WTC11 (cell line): ENCODE results near the gene SLCO4C1. TPM values are rescaled to one million over a fixed set of nuclear protein-coding genes. Genes with fewer than 3 reads are reported as not detected.

Experiments
- ATAC-seq: fragments of 200-7000 bp; cut with Tn5 transposase; 2 replicates; pipeline ENCODE4 v1.10.0; 2021; ENCODE audit warnings: mild to moderate bottlenecking, moderate library complexity
- CTCF ChIA-PET: fragments of 300-600 bp; sonication (Branson Sonifier 250); formaldehyde crosslinking; loops from one replicate; lab custom pipeline; 2021; ENCODE audit warnings: antibody characterized with exemption; lab: Charles Lee
- POLR2A ChIA-PET: fragments of 350-600 bp; sonication (Branson Sonifier 250); formaldehyde crosslinking; loops from one replicate; lab custom pipeline; 2021; ENCODE audit warnings: antibody characterized with exemption; lab: Charles Lee
- DNase-seq: peaks from one replicate; pipeline ENCODE4 v3.0.0; 2021; ENCODE audit warnings: low spot score
- H3K27ac Mint-ChIP-seq: 2 replicates; pipeline ENCODE4 v1.8.0; 2021; ENCODE audit warnings: mixed read lengths
- H3K27me3 Mint-ChIP-seq: 2 replicates; pipeline ENCODE4 v1.8.0; 2021; ENCODE audit warnings: low read depth, mild to moderate bottlenecking, moderate library complexity, mixed read lengths
- H3K36me3 Mint-ChIP-seq: 2 replicates; pipeline ENCODE4 v1.8.0; 2021; ENCODE audit warnings: mixed read lengths
- H3K4me1 Mint-ChIP-seq: 2 replicates; pipeline ENCODE4 v1.8.0; 2022; ENCODE audit warnings: mixed read lengths
- H3K4me3 Mint-ChIP-seq: 2 replicates; pipeline ENCODE4 v1.8.0; 2021; ENCODE audit warnings: mild to moderate bottlenecking, moderate library complexity, mixed read lengths
- H3K9me3 Mint-ChIP-seq: 2 replicates; pipeline ENCODE4 v1.8.0; 2021; ENCODE audit warnings: mixed read lengths
- JUN ChIP-seq: sonication (generic); formaldehyde crosslinking; IDR thresholded peaks from 2 replicates; pipeline ENCODE4 v1.8.0; 2023; ENCODE audit warnings: mild to moderate bottlenecking, missing genetic modification reagents
- KAT7 ChIP-seq: sonication (generic); formaldehyde crosslinking; IDR thresholded peaks from 2 replicates; pipeline ENCODE4 v1.8.1; 2023; ENCODE audit warnings: missing genetic modification reagents, mild to moderate bottlenecking, borderline replicate concordance
- NR1H2 ChIP-seq: sonication (generic); formaldehyde crosslinking; IDR thresholded peaks from 2 replicates; pipeline ENCODE4 v1.9.0; 2021; ENCODE audit warnings: mild to moderate bottlenecking, moderate library complexity, missing genetic modification reagents
- NR3C1 ChIP-seq: sonication (generic); formaldehyde crosslinking; conservative IDR thresholded peaks from 2 replicates; pipeline ENCODE4 v1.8.1; 2023; ENCODE audit warnings: low read depth, mild to moderate bottlenecking, missing genetic modification reagents
- OVOL2 ChIP-seq: fragments of 250-450 bp; sonication (Bioruptor Pico); IDR thresholded peaks from 2 replicates; pipeline ENCODE4 v1.9.0; 2021; ENCODE audit warnings: mild to moderate bottlenecking, borderline replicate concordance
- RELA ChIP-seq: sonication (generic); formaldehyde crosslinking; IDR thresholded peaks from 2 replicates; pipeline ENCODE4 v1.8.1; 2022; ENCODE audit warnings: missing genetic modification reagents, mild to moderate bottlenecking, borderline replicate concordance
- RORB ChIP-seq: fragments of 250-450 bp; sonication (Bioruptor Pico); IDR thresholded peaks from 2 replicates; pipeline ENCODE4 v1.9.0; 2021; ENCODE audit warnings: mild to moderate bottlenecking
- SMAD3 ChIP-seq: sonication (generic); formaldehyde crosslinking; IDR thresholded peaks from 2 replicates; pipeline ENCODE4 v1.8.0; 2022; ENCODE audit warnings: missing genetic modification reagents, mild to moderate bottlenecking, borderline replicate concordance
- TCF7 ChIP-seq: sonication (generic); formaldehyde crosslinking; IDR thresholded peaks from 2 replicates; pipeline ENCODE4 v1.8.0; 2022; ENCODE audit warnings: mild to moderate bottlenecking, low read depth, missing genetic modification reagents, moderate library complexity
- ZNF317 ChIP-seq: sonication (generic); formaldehyde crosslinking; IDR thresholded peaks from 2 replicates; pipeline ENCODE4 v1.8.1; 2023; ENCODE audit warnings: low read depth, mild to moderate bottlenecking, moderate library complexity, missing genetic modification reagents, borderline replicate concordance
- total RNA-seq: library from RNA; stranded (reverse); gene quantifications from 3 replicates; pipeline ENCODE4 v1.2.3, GENCODE V29; 2021
- TF ChIP-seq, protein P1 (sequence below): sonication (generic); formaldehyde crosslinking; IDR thresholded peaks from 2 replicates; pipeline ENCODE4 v1.8.1; 2023; ENCODE audit warnings: mild to moderate bottlenecking, missing genetic modification reagents, moderate library complexity
- TF ChIP-seq, protein P2 (sequence below): fragments of 250-450 bp; sonication (Bioruptor Pico); IDR thresholded peaks from 2 replicates; pipeline ENCODE4 v1.8.0; 2021; ENCODE audit warnings: mild to moderate bottlenecking
- TF ChIP-seq, protein P3 (sequence below): sonication (generic); formaldehyde crosslinking; IDR thresholded peaks from 2 replicates; pipeline ENCODE4 v1.8.0; 2022; ENCODE audit warnings: mild to moderate bottlenecking, missing genetic modification reagents
- TF ChIP-seq, protein P4 (sequence below): sonication (generic); formaldehyde crosslinking; IDR thresholded peaks from 2 replicates; pipeline ENCODE4 v1.8.1; 2022; ENCODE audit warnings: mild to moderate bottlenecking, moderate library complexity, missing genetic modification reagents
- TF ChIP-seq, protein P5 (sequence below): sonication (generic); formaldehyde crosslinking; conservative IDR thresholded peaks from 2 replicates; pipeline ENCODE4 v1.8.1; 2023; ENCODE audit warnings: mild to moderate bottlenecking, low read depth, missing genetic modification reagents, moderate library complexity
- TF ChIP-seq, protein P6 (sequence below): fragments of 250-450 bp; sonication (Bioruptor Pico); IDR thresholded peaks from 2 replicates; pipeline ENCODE4 v2.1.2; 2022; ENCODE audit warnings: mild to moderate bottlenecking, moderate library complexity
- TF ChIP-seq, protein P7 (sequence below): fragments of 250-450 bp; sonication (Bioruptor Pico); IDR thresholded peaks from 2 replicates; pipeline ENCODE4 v1.9.0; 2021; ENCODE audit warnings: mild to moderate bottlenecking, borderline replicate concordance
- TF ChIP-seq, protein P8 (sequence below): sonication (generic); formaldehyde crosslinking; IDR thresholded peaks from 2 replicates; pipeline ENCODE4 v1.8.1; 2023; ENCODE audit warnings: mild to moderate bottlenecking, missing genetic modification reagents

SLCO4C1 gene
- total RNA-seq, 1 experiment from 2014 or later, result 5.4 TPM

DNA sequence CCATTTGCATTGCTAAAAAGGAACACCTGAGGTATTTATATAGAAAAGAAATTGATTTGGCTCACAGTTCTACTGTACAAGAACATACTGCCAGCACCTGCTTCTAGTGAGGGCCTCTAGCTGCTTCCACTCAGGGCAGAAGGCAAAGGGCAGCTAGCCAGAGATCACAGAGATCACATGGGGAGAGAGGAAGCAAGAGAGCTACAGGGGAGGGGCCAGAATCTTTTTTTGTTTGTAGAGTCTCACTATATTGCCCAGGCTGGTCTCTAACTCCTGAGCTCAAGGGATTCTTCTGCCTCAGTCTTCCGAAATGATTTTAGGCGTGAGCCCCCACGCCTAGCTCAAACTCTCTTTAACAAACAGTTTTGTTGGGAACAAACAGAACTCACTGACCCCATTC is 6.1 kb downstream of the SLCO4C1 start:
- POLR2A ChIA-PET, result no interaction called here
- ATAC-seq, result no peak
- Mint-ChIP-seq H3K27me3 (no peaks in the 10 kb centered on the region), H3K27ac (no peak overlapping the region), H3K9me3 (no peaks in the 10 kb centered on the region), H3K36me3 (peaks cover 3% of the 10 kb centered on the region; the same call in 1 of the 2 replicates), H3K4me3 (no peak overlapping the region), H3K4me1 (peaks cover 23% of the 10 kb centered on the region)
- CTCF ChIA-PET, result no interaction called here
- no peak for DNase-seq
- TF ChIP-seq TCF7 (CRISPR knock-in tag) (no peak), RORB (CRISPR knock-in tag) (no peak), OVOL2 (CRISPR knock-in tag) (no peak), NR1H2 (CRISPR knock-in tag) (no peak), RELA (no peak), NR3C1 (CRISPR knock-in tag) (no peak), KAT7 (CRISPR knock-in tag) (no peak), SMAD3 (CRISPR knock-in tag) (no peak), ZNF317 (CRISPR knock-in tag) (no peak)
- TF ChIP-seq, protein P1, sequence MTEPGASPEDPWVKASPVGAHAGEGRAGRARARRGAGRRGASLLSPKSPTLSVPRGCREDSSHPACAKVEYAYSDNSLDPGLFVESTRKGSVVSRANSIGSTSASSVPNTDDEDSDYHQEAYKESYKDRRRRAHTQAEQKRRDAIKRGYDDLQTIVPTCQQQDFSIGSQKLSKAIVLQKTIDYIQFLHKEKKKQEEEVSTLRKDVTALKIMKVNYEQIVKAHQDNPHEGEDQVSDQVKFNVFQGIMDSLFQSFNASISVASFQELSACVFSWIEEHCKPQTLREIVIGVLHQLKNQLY, result no peak
- TF ChIP-seq, protein P2, sequence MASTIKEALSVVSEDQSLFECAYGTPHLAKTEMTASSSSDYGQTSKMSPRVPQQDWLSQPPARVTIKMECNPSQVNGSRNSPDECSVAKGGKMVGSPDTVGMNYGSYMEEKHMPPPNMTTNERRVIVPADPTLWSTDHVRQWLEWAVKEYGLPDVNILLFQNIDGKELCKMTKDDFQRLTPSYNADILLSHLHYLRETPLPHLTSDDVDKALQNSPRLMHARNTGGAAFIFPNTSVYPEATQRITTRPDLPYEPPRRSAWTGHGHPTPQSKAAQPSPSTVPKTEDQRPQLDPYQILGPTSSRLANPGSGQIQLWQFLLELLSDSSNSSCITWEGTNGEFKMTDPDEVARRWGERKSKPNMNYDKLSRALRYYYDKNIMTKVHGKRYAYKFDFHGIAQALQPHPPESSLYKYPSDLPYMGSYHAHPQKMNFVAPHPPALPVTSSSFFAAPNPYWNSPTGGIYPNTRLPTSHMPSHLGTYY (CRISPR knock-in tag), result no peak
- TF ChIP-seq, protein P3, sequence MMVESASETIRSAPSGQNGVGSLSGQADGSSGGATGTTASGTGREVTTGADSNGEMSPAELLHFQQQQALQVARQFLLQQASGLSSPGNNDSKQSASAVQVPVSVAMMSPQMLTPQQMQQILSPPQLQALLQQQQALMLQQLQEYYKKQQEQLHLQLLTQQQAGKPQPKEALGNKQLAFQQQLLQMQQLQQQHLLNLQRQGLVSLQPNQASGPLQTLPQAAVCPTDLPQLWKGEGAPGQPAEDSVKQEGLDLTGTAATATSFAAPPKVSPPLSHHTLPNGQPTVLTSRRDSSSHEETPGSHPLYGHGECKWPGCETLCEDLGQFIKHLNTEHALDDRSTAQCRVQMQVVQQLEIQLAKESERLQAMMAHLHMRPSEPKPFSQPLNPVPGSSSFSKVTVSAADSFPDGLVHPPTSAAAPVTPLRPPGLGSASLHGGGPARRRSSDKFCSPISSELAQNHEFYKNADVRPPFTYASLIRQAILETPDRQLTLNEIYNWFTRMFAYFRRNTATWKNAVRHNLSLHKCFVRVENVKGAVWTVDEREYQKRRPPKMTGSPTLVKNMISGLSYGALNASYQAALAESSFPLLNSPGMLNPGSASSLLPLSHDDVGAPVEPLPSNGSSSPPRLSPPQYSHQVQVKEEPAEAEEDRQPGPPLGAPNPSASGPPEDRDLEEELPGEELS, result no peak
- TF ChIP-seq, protein P4, sequence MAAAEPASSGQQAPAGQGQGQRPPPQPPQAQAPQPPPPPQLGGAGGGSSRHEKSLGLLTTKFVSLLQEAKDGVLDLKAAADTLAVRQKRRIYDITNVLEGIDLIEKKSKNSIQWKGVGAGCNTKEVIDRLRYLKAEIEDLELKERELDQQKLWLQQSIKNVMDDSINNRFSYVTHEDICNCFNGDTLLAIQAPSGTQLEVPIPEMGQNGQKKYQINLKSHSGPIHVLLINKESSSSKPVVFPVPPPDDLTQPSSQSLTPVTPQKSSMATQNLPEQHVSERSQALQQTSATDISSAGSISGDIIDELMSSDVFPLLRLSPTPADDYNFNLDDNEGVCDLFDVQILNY (CRISPR knock-in tag), result no peak
- TF ChIP-seq, protein P5, sequence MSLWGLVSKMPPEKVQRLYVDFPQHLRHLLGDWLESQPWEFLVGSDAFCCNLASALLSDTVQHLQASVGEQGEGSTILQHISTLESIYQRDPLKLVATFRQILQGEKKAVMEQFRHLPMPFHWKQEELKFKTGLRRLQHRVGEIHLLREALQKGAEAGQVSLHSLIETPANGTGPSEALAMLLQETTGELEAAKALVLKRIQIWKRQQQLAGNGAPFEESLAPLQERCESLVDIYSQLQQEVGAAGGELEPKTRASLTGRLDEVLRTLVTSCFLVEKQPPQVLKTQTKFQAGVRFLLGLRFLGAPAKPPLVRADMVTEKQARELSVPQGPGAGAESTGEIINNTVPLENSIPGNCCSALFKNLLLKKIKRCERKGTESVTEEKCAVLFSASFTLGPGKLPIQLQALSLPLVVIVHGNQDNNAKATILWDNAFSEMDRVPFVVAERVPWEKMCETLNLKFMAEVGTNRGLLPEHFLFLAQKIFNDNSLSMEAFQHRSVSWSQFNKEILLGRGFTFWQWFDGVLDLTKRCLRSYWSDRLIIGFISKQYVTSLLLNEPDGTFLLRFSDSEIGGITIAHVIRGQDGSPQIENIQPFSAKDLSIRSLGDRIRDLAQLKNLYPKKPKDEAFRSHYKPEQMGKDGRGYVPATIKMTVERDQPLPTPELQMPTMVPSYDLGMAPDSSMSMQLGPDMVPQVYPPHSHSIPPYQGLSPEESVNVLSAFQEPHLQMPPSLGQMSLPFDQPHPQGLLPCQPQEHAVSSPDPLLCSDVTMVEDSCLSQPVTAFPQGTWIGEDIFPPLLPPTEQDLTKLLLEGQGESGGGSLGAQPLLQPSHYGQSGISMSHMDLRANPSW, result no peak

DNA sequence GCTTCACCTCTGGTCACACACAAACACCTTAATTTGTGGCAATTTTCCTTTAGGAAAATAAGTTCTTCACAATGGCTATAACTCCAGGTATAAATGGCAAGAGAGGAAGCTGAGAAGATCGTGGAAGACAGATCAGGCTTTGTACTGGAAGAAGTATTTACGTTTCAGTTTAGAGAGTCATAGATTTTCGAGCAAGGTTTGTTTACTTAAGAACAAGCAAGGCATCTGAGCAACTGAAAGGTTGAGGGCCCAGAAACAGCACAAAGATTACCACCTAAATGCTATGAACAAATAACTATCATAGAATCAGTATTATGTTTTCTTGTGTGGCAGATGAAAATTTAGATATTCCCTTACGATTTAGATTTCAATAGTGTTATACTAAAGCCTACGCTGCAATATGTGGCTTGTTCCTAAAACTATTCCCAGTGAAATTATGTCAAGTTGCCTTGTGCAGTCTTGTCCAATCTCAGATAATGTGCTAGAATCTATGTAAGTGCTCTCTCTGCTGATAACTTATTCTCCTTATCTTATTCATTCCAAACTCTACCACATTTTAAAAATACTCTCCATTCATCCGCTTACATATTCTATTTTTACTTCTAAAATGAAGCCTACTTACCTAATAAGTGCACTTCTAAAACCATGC is 6.7 kb downstream of the SLCO4C1 start:
- Mint-ChIP-seq H3K36me3 (peaks cover 3% of the 10 kb centered on the region; the same call in 1 of the 2 replicates), H3K27ac (no peak overlapping the region), H3K9me3 (no peaks in the 10 kb centered on the region), H3K4me3 (no peak overlapping the region), H3K27me3 (no peaks in the 10 kb centered on the region), H3K4me1 (peaks cover 22% of the 10 kb centered on the region)
- ATAC-seq (no peak), DNase-seq (no peak)
- CTCF ChIA-PET, result no interaction called here
- POLR2A ChIA-PET, result no interaction called here
- TF ChIP-seq, protein P6, sequence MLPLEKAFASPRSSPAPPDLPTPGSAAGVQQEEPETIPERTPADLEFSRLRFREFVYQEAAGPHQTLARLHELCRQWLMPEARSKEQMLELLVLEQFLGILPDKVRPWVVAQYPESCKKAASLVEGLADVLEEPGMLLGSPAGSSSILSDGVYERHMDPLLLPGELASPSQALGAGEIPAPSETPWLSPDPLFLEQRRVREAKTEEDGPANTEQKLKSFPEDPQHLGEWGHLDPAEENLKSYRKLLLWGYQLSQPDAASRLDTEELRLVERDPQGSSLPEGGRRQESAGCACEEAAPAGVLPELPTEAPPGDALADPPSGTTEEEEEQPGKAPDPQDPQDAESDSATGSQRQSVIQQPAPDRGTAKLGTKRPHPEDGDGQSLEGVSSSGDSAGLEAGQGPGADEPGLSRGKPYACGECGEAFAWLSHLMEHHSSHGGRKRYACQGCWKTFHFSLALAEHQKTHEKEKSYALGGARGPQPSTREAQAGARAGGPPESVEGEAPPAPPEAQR (CRISPR knock-in tag), result no peak
- TF ChIP-seq, protein P7, sequence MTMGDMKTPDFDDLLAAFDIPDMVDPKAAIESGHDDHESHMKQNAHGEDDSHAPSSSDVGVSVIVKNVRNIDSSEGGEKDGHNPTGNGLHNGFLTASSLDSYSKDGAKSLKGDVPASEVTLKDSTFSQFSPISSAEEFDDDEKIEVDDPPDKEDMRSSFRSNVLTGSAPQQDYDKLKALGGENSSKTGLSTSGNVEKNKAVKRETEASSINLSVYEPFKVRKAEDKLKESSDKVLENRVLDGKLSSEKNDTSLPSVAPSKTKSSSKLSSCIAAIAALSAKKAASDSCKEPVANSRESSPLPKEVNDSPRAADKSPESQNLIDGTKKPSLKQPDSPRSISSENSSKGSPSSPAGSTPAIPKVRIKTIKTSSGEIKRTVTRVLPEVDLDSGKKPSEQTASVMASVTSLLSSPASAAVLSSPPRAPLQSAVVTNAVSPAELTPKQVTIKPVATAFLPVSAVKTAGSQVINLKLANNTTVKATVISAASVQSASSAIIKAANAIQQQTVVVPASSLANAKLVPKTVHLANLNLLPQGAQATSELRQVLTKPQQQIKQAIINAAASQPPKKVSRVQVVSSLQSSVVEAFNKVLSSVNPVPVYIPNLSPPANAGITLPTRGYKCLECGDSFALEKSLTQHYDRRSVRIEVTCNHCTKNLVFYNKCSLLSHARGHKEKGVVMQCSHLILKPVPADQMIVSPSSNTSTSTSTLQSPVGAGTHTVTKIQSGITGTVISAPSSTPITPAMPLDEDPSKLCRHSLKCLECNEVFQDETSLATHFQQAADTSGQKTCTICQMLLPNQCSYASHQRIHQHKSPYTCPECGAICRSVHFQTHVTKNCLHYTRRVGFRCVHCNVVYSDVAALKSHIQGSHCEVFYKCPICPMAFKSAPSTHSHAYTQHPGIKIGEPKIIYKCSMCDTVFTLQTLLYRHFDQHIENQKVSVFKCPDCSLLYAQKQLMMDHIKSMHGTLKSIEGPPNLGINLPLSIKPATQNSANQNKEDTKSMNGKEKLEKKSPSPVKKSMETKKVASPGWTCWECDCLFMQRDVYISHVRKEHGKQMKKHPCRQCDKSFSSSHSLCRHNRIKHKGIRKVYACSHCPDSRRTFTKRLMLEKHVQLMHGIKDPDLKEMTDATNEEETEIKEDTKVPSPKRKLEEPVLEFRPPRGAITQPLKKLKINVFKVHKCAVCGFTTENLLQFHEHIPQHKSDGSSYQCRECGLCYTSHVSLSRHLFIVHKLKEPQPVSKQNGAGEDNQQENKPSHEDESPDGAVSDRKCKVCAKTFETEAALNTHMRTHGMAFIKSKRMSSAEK (CRISPR knock-in tag), result no peak
- TF ChIP-seq, protein P8, sequence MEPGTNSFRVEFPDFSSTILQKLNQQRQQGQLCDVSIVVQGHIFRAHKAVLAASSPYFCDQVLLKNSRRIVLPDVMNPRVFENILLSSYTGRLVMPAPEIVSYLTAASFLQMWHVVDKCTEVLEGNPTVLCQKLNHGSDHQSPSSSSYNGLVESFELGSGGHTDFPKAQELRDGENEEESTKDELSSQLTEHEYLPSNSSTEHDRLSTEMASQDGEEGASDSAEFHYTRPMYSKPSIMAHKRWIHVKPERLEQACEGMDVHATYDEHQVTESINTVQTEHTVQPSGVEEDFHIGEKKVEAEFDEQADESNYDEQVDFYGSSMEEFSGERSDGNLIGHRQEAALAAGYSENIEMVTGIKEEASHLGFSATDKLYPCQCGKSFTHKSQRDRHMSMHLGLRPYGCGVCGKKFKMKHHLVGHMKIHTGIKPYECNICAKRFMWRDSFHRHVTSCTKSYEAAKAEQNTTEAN (CRISPR knock-in tag), result no peak
- TF ChIP-seq, protein P4 (CRISPR knock-in tag), result no peak
- no peak for TF ChIP-seq JUN (CRISPR knock-in tag)
- no peak for TF ChIP-seq OVOL2 (CRISPR knock-in tag)
